Dendritic cell treated with granulocyte-macrophage colony-stimulating factor and Interleukin-4, amounts not matched to agents 40 ng/mL and 50 ng/mL, for 4 days (primary cell): ENCODE measurements around the gene FTCDNL1.

ENCODE experiments used
- H3K27ac Mint-ChIP-seq: one replicate; pipeline ENCODE4 v1.8.0; 2022; ENCODE audit warnings: mild to moderate bottlenecking, mixed read lengths
- H3K27me3 Mint-ChIP-seq: one replicate; pipeline ENCODE4 v1.8.0; 2022; ENCODE audit warnings: mild to moderate bottlenecking, mixed read lengths
- H3K36me3 Mint-ChIP-seq: one replicate; pipeline ENCODE4 v1.8.0; 2022; ENCODE audit warnings: low read depth, mixed read lengths
- H3K4me1 Mint-ChIP-seq: one replicate; pipeline ENCODE4 v1.8.0; 2022; ENCODE audit warnings: low read depth, mixed read lengths
- H3K4me3 Mint-ChIP-seq: one replicate; pipeline ENCODE4 v1.8.0; 2022; ENCODE audit warnings: mild to moderate bottlenecking, moderate library complexity, mixed read lengths
- H3K9me3 Mint-ChIP-seq: one replicate; pipeline ENCODE4 v1.8.0; 2022; ENCODE audit warnings: mixed read lengths
- intact Hi-C: fragments of 100-400 bp; cut with micrococcal nuclease; formaldehyde crosslinking; loops from one replicate; pipeline ENCODE4 v1.15.0; 2022

The FTCDNL1 gene

DNA sequence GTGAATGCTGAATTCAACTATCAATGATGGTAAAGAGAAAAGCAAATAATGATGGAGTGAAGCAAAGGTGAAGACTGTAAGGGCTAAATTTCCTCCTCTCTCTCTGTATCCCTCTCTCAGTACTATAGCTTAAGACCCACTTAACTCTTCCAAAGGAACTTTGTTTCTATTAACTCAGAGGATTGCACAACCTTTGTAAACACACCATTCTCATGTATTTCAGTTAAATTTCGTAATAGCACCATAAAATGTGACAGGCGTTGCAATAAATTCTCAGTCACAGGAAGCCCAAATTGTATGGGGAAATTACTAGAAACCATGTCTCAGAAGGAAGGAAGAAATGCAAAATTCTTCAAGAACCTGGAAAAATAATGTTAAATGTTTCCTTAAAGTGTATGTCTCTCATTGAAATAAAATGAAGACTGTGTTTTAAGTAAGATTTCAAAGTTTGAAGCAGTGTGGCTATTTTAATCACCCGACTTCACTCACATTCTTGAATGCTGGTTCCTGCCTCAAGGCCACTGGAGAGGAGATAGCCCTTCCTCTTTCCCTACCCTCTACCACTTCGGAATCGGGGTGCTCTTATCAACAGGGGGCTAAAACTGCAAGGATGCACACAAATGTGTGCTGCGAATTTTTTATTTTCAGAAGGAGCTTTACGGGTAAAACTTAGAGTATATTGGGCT, 112.1 kb downstream of the FTCDNL1 start:
- intact Hi-C loops: loop anchor here (1.0 to 10.0 kb wide), 3 partner anchors 35 to 1427 kb away; no protein-coding TSS in a partner anchor
- Mint-ChIP-seq H3K27me3 (no peaks in the 10 kb centered on the region), H3K9me3 (no peaks in the 10 kb centered on the region), H3K4me3 (no peak overlapping the region), H3K4me1 (peaks cover 18% of the 10 kb centered on the region), H3K27ac (peak overlapping the region; percentile 52), H3K36me3 (no peaks in the 10 kb centered on the region)

DNA sequence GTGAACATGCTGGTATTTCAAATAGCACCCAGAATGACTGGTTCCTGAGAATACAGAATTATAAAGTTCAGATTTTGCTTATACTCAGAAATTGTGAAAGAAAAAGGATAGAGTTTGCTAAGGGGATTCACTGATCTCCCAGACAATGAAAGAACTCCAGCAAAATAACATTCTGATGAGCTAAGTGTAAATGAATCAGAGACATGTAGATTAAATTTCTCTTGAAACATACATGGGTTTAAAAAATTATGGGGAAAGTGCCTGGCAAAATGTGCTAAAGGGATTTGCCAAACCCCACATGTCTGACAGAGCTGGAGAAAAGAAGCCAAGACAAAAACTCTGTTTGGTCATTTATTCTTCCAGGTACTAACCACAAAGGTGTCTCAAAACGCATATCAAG, 116.3 kb downstream of the FTCDNL1 start:
- intact Hi-C loops: loop anchor here (5.0 to 10.0 kb wide), 2 partner anchors 130 to 1422 kb away; no protein-coding TSS in a partner anchor

DNA sequence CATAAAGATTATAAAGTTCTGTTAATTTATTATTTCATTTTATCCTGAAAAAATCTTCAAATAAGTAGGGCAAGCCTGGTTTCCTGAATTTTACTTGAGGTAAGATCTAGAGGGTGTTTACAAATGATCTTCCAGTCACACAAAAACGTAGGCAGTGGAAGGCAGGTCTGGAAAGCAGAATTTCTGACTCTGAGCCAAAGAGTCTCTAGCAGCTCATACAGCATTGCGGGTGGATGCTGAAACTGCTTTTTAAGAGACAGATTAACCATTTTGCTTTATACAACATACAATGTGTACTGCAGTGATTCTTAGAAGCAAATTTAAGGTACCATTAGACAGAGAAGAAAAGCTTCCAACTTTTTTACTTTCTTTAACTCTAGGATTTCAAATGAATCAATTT, 117.0 kb downstream of the FTCDNL1 start:
- Mint-ChIP-seq H3K4me1 (peaks cover 6% of the 10 kb centered on the region), H3K27ac (no peak overlapping the region), H3K27me3 (no peaks in the 10 kb centered on the region), H3K36me3 (no peaks in the 10 kb centered on the region), H3K9me3 (no peaks in the 10 kb centered on the region), H3K4me3 (no peak overlapping the region)
- intact Hi-C loops: loop anchor here (10.0 kb wide), 1 partner anchor 131 kb away; no protein-coding TSS in a partner anchor

More for the DNA sequence above, 116.3 kb downstream of the FTCDNL1 start:
- no peaks in the 10 kb centered on the region for H3K27me3 Mint-ChIP-seq
- H3K4me3 Mint-ChIP-seq: no peak overlapping the region
- H3K9me3 Mint-ChIP-seq: no peaks in the 10 kb centered on the region
- no peaks in the 10 kb centered on the region for H3K36me3 Mint-ChIP-seq
- H3K27ac Mint-ChIP-seq: no peak overlapping the region
- H3K4me1 Mint-ChIP-seq: peaks cover 13% of the 10 kb centered on the region

DNA sequence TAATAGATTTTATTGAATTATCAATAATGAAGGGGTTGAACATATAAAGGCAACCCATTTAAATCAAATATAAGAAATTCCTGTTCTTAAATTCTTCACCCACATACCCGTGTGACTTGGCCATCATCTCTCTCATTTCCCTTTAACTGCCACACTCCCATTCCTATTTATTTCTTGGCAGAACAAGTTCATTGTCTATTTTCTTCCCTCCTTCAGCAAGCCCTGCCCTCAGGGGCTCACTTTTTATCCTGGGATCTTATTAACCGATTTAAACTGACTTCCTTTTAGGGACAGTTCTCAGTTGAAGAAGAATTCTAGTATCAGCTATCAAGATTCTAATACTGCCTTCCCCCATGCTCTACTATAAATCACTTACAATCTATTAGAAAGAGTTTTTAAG, 123.2 kb downstream of the FTCDNL1 start:
- H3K27ac Mint-ChIP-seq: no peak overlapping the region
- no peak overlapping the region for H3K4me3 Mint-ChIP-seq
- H3K4me1 Mint-ChIP-seq: peaks cover 5% of the 10 kb centered on the region
- H3K9me3 Mint-ChIP-seq: no peaks in the 10 kb centered on the region
- intact Hi-C loops: no loop called here
- no peaks in the 10 kb centered on the region for H3K27me3 Mint-ChIP-seq
- H3K36me3 Mint-ChIP-seq: no peaks in the 10 kb centered on the region

GRCh38 chr2:199727306-199727705, 123.7 kb downstream of the FTCDNL1 start:
- H3K27me3 Mint-ChIP-seq: no peaks in the 10 kb centered on the region
- no peaks in the 10 kb centered on the region for H3K36me3 Mint-ChIP-seq
- H3K4me3 Mint-ChIP-seq: no peak overlapping the region
- no peak overlapping the region for H3K27ac Mint-ChIP-seq
- intact Hi-C loops: no loop called here
- H3K4me1 Mint-ChIP-seq: peaks cover 5% of the 10 kb centered on the region
- H3K9me3 Mint-ChIP-seq: peaks cover 4% of the 10 kb centered on the region

DNA sequence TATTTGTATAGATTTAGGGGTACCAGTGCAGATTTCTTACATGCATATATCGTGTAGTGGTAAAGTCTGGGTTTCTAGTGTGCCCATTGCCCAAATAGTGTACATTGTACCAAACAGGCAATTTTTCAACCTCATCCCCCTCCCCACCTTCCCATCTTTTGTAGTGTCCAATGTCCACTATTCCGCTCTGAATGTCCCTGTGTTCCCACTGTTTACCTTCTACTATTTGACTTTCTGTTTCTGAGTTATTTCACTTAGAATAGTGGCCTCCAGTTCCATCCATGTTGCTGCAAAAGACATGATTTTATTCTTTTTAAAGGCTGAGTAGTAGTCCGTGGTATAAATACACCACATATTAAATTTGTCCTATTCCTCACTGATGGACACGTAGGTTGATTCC, 132.9 kb downstream of the FTCDNL1 start:
- H3K27ac Mint-ChIP-seq: no peak overlapping the region

DNA sequence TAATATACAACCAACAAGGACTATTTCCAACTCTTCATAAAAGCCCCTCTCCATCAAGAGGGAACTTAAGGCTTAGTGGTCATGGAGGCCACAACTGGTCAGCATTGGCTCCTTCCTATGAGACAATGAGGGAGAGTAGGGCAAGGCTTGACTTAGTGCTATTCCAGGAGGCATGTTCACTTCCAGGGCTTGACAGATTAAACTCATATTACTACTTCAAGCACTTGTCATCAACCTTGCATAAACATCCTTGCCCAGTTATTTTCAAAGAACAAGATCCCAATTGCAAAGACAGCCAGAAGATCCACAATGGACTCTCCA, 133.4 kb downstream of the FTCDNL1 start:
- Mint-ChIP-seq H3K4me3 (no peak overlapping the region), H3K27ac (peak overlapping the region; percentile 67), H3K9me3 (peaks cover 4% of the 10 kb centered on the region), H3K4me1 (peaks cover 22% of the 10 kb centered on the region), H3K36me3 (no peaks in the 10 kb centered on the region), H3K27me3 (no peaks in the 10 kb centered on the region)
- intact Hi-C loops: no loop called here

More for the DNA sequence above, 132.9 kb downstream of the FTCDNL1 start:
- Mint-ChIP-seq H3K36me3 (no peaks in the 10 kb centered on the region), H3K27me3 (no peaks in the 10 kb centered on the region), H3K9me3 (peaks cover 6% of the 10 kb centered on the region), H3K4me3 (no peak overlapping the region), H3K4me1 (peaks cover 22% of the 10 kb centered on the region)
- intact Hi-C loops: no loop called here

DNA sequence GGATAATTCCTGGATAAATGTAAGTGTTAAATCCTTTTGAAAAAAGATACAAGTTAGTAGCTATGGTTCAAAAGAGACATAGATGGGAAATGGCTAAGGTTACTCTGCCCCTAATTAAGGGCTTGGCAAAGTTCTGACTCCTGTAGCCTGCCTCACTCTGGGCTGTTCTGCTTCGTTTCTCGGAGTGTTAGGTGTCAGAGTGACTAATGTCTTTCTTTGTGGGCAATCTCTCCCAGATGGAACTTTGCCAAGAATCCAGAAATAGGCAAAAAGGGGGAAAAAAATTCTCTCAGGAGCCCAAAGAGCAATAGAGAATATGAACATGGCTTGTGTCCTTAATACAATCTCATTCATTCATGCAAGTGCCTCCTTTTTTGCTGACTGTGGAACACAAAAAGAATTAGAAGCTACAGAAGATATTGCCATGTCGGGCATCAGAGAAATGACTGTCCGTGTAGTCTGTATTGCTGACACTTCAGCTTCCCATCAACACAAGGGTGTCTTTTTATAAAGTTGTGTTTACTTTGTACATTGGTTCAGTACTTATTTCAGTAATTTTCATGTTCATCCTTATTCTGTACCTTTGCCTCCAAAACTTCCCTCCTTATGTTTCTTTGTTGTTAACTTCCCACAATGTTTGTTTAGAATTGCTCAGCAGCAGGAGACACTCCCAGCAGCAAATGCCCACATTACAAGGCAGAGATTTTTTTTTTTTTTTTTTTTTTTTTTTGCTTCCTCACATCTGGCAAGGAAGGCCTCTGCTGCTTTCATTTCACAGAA, 134.0 kb downstream of the FTCDNL1 start:
- Mint-ChIP-seq H3K27me3 (no peaks in the 10 kb centered on the region), H3K4me3 (no peak overlapping the region), H3K27ac (peak overlapping the region; percentile 67), H3K9me3 (no peaks in the 10 kb centered on the region), H3K4me1 (peaks cover 22% of the 10 kb centered on the region), H3K36me3 (no peaks in the 10 kb centered on the region)
- intact Hi-C loops: no loop called here

DNA sequence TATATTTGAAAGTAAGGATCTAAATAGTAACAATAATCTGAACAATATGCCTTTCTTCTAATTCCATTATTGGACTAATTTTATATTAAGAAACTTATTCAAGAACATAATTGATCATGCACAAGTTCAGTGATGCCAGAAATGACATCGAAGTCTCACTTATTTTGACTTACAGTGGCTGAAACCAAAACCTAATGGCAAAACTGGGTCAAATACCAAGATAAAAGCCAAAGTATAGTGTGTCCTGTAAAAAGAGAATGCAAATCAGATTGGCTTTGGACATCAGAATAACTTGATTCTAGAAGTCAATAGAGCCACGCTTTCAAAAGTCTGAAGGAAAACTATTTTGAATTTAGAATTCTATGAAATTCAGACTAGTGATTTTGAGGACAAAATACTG, 137.2 kb downstream of the FTCDNL1 start:
- Mint-ChIP-seq H3K36me3 (no peaks in the 10 kb centered on the region), H3K27me3 (no peaks in the 10 kb centered on the region), H3K27ac (no peak overlapping the region), H3K4me1 (peaks cover 22% of the 10 kb centered on the region), H3K9me3 (peaks cover 13% of the 10 kb centered on the region), H3K4me3 (no peak overlapping the region)
- intact Hi-C loops: no loop called here

GRCh38 chr2:199710551-199710950, 140.4 kb downstream of the FTCDNL1 start:
- Mint-ChIP-seq H3K27me3 (no peaks in the 10 kb centered on the region), H3K9me3 (peaks cover 30% of the 10 kb centered on the region), H3K4me3 (no peak overlapping the region), H3K27ac (no peak overlapping the region), H3K36me3 (peaks cover 9% of the 10 kb centered on the region), H3K4me1 (peaks cover 4% of the 10 kb centered on the region)
- intact Hi-C loops: no loop called here
